HEK293 (cell line): ENCODE measurements around the gene SHOX.

Source experiments
- CTCF ChIA-PET: fragments of 350-600 bp; formaldehyde crosslinking; extraction: SDS; loops from one replicate; lab custom pipeline; 2021; ENCODE audit warnings: antibody characterized with exemption; lab: Yijun Ruan, JAX
- POLR2A ChIA-PET: fragments of 300-600 bp; formaldehyde crosslinking; extraction: SDS; loops from one replicate; lab custom pipeline; 2020; ENCODE audit warnings: antibody characterized with exemption, inconsistent platforms; lab: Yijun Ruan, JAX
- H3K27ac ChIP-seq: fragments of 200-500 bp; sonication (Bioruptor generic); 2 replicates; pipeline ENCODE4 v1.5.1; 2014; ENCODE audit warnings: low read depth, low read length, control low read depth, inconsistent platforms; ENCODE audit errors: extremely low read depth
- H3K36me3 ChIP-seq, 2 experiments: fragments of 200-500 bp in 1 of 2; sonication (Bioruptor generic) in 1 of 2; 1 replicate in 1 of 2; 2 replicates in 1 of 2; pipeline ENCODE4 v1.5.1; 2014 to 2017; ENCODE audit warnings: inconsistent platforms in 2 of 2, low read length in 2 of 2; ENCODE audit not compliant: control insufficient read depth in 2 of 2, insufficient read depth in 1 of 2
- H3K4me1 ChIP-seq: fragments of 200-500 bp; sonication (Bioruptor generic); 2 replicates; pipeline ENCODE4 v1.5.1; 2014; ENCODE audit warnings: mild to moderate bottlenecking, low read length, inconsistent platforms; ENCODE audit not compliant: control insufficient read depth, insufficient read depth
- H3K4me3 ChIP-seq: 2 replicates; pipeline ENCODE4 v1.5.1; 2011; ENCODE audit warnings: low read depth, mild to moderate bottlenecking, control low read depth, low read length, moderate library complexity
- H3K9me3 ChIP-seq: fragments of 200-500 bp; sonication (Bioruptor generic); 2 replicates; pipeline ENCODE4 v1.5.1; 2014; ENCODE audit warnings: low read depth, low read length, inconsistent platforms; ENCODE audit not compliant: control insufficient read depth, insufficient read depth
- BCL11A ChIP-seq: fragments of 450-650 bp; formaldehyde crosslinking; IDR thresholded peaks from 2 replicates; pipeline ENCODE4 v1.5.1; 2016; ENCODE audit warnings: low read depth, missing biosample characterization, missing genetic modification characterization
- OSR2 ChIP-seq: fragments of 450-650 bp; formaldehyde crosslinking; IDR thresholded peaks from 2 replicates; pipeline ENCODE4 v1.5.1; 2016; ENCODE audit warnings: missing biosample characterization, missing genetic modification characterization
- ZBTB17 ChIP-seq: fragments of 450-650 bp; formaldehyde crosslinking; IDR thresholded peaks from 2 replicates; pipeline ENCODE4 v1.5.1; 2016; ENCODE audit warnings: missing biosample characterization, missing genetic modification characterization
- ZBTB21 ChIP-seq: fragments of 450-650 bp; formaldehyde crosslinking; IDR thresholded peaks from 2 replicates; pipeline ENCODE4 v1.5.1; 2017; ENCODE audit warnings: missing biosample characterization, missing genetic modification characterization
- ZFP3 ChIP-seq: fragments of 450-650 bp; formaldehyde crosslinking; IDR thresholded peaks from 2 replicates; pipeline ENCODE4 v1.5.1; 2016; ENCODE audit warnings: low read depth, missing biosample characterization, missing genetic modification characterization
- ZNF18 ChIP-seq: fragments of 450-650 bp; formaldehyde crosslinking; IDR thresholded peaks from 2 replicates; pipeline ENCODE4 v1.5.1; 2016; ENCODE audit warnings: missing biosample characterization, missing genetic modification characterization
- ZNF354C ChIP-seq: fragments of 450-650 bp; formaldehyde crosslinking; IDR thresholded peaks from 2 replicates; pipeline ENCODE4 v1.5.1; 2016; ENCODE audit warnings: missing biosample characterization, missing genetic modification characterization, low read depth, borderline replicate concordance
- ZNF426 ChIP-seq: fragments of 450-650 bp; formaldehyde crosslinking; IDR thresholded peaks from 2 replicates; pipeline ENCODE4 v1.5.1; 2017; ENCODE audit warnings: missing biosample characterization, missing genetic modification characterization, mild to moderate bottlenecking, inconsistent platforms, moderate library complexity
- ZNF623 ChIP-seq: fragments of 450-650 bp; formaldehyde crosslinking; IDR thresholded peaks from 2 replicates; pipeline ENCODE4 v1.5.1; 2016; ENCODE audit warnings: missing biosample characterization, missing genetic modification characterization
- ZNF670 ChIP-seq: fragments of 450-650 bp; formaldehyde crosslinking; IDR thresholded peaks from 2 replicates; pipeline ENCODE4 v1.5.1; 2016; ENCODE audit warnings: missing biosample characterization, missing genetic modification characterization, low read depth
- ZNF677 ChIP-seq: fragments of 450-650 bp; IDR thresholded peaks from 2 replicates; pipeline ENCODE4 v1.5.0; 2018; ENCODE audit warnings: missing biosample characterization, mild to moderate bottlenecking, missing genetic modification characterization, moderate library complexity
- ZSCAN4 ChIP-seq: fragments of 450-650 bp; formaldehyde crosslinking; IDR thresholded peaks from 2 replicates; pipeline ENCODE4 v1.5.1; 2017; ENCODE audit warnings: missing biosample characterization, missing genetic modification characterization
- TF ChIP-seq, protein P1 (sequence below): fragments of 450-650 bp; formaldehyde crosslinking; IDR thresholded peaks from 2 replicates; pipeline ENCODE4 v1.5.1; 2016; ENCODE audit warnings: missing biosample characterization, missing genetic modification characterization, borderline replicate concordance
- TF ChIP-seq, protein P2 (sequence below): fragments of 450-650 bp; formaldehyde crosslinking; IDR thresholded peaks from 2 replicates; pipeline ENCODE4 v1.5.1; 2016; ENCODE audit warnings: missing biosample characterization, missing genetic modification characterization
- TF ChIP-seq, protein P3 (sequence below): fragments of 450-650 bp; formaldehyde crosslinking; IDR thresholded peaks from 2 replicates; pipeline ENCODE4 v1.5.1; 2017; ENCODE audit warnings: missing biosample characterization, missing genetic modification characterization
- TF ChIP-seq, protein P4 (sequence below): sonication (generic); formaldehyde crosslinking; IDR thresholded peaks from 2 replicates; pipeline ENCODE4 v1.8.1; 2022; ENCODE audit warnings: mild to moderate bottlenecking, moderate library complexity, missing genetic modification reagents

SHOX gene

GRCh38 chrX:652341-652741 is 21.8 kb downstream of the SHOX start:
- ChIA-PET POLR2A (no interaction called here), CTCF (no interaction called here)
- TF ChIP-seq ZBTB21 (no peak), ZBTB17 (tag by site-specific recombination) (no peak), BCL11A (tag by site-specific recombination) (no peak), ZNF18 (no peak), ZSCAN4 (tag by site-specific recombination) (no peak), ZNF623 (tag by site-specific recombination) (no peak), ZNF677 (no peak), ZNF670 (tag by site-specific recombination) (no peak), ZNF426 (tag by site-specific recombination) (no peak), ZNF354C (tag by site-specific recombination) (no peak), ZFP3 (tag by site-specific recombination) (no peak), OSR2 (tag by site-specific recombination) (no peak)
- TF ChIP-seq, protein P1, sequence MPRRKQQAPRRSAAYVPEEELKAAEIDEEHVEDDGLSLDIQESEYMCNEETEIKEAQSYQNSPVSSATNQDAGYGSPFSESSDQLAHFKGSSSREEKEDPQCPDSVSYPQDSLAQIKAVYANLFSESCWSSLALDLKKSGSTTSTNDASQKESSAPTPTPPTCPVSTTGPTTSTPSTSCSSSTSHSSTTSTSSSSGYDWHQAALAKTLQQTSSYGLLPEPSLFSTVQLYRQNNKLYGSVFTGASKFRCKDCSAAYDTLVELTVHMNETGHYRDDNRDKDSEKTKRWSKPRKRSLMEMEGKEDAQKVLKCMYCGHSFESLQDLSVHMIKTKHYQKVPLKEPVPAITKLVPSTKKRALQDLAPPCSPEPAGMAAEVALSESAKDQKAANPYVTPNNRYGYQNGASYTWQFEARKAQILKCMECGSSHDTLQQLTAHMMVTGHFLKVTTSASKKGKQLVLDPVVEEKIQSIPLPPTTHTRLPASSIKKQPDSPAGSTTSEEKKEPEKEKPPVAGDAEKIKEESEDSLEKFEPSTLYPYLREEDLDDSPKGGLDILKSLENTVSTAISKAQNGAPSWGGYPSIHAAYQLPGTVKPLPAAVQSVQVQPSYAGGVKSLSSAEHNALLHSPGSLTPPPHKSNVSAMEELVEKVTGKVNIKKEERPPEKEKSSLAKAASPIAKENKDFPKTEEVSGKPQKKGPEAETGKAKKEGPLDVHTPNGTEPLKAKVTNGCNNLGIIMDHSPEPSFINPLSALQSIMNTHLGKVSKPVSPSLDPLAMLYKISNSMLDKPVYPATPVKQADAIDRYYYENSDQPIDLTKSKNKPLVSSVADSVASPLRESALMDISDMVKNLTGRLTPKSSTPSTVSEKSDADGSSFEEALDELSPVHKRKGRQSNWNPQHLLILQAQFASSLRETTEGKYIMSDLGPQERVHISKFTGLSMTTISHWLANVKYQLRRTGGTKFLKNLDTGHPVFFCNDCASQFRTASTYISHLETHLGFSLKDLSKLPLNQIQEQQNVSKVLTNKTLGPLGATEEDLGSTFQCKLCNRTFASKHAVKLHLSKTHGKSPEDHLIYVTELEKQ (tag by site-specific recombination) = no peak
- TF ChIP-seq, protein P2, sequence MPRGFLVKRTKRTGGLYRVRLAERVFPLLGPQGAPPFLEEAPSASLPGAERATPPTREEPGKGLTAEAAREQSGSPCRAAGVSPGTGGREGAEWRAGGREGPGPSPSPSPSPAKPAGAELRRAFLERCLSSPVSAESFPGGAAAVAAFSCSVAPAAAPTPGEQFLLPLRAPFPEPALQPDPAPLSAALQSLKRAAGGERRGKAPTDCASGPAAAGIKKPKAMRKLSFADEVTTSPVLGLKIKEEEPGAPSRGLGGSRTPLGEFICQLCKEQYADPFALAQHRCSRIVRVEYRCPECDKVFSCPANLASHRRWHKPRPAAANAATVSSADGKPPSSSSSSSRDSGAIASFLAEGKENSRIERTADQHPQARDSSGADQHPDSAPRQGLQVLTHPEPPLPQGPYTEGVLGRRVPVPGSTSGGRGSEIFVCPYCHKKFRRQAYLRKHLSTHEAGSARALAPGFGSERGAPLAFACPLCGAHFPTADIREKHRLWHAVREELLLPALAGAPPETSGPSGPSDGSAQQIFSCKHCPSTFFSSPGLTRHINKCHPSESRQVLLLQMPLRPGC = no peak
- TF ChIP-seq, protein P3, sequence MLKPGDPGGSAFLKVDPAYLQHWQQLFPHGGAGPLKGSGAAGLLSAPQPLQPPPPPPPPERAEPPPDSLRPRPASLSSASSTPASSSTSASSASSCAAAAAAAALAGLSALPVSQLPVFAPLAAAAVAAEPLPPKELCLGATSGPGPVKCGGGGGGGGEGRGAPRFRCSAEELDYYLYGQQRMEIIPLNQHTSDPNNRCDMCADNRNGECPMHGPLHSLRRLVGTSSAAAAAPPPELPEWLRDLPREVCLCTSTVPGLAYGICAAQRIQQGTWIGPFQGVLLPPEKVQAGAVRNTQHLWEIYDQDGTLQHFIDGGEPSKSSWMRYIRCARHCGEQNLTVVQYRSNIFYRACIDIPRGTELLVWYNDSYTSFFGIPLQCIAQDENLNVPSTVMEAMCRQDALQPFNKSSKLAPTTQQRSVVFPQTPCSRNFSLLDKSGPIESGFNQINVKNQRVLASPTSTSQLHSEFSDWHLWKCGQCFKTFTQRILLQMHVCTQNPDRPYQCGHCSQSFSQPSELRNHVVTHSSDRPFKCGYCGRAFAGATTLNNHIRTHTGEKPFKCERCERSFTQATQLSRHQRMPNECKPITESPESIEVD (tag by site-specific recombination) = no peak
- TF ChIP-seq, protein P4, sequence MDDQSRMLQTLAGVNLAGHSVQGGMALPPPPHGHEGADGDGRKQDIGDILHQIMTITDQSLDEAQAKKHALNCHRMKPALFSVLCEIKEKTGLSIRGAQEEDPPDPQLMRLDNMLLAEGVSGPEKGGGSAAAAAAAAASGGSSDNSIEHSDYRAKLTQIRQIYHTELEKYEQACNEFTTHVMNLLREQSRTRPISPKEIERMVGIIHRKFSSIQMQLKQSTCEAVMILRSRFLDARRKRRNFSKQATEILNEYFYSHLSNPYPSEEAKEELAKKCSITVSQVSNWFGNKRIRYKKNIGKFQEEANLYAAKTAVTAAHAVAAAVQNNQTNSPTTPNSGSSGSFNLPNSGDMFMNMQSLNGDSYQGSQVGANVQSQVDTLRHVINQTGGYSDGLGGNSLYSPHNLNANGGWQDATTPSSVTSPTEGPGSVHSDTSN (CRISPR knock-in tag) = no peak
- Histone ChIP-seq H3K4me1 (no peaks in the 10 kb centered on the region), H3K4me3 (no peak overlapping the region), H3K27ac (no peak overlapping the region), H3K9me3 (no peaks in the 10 kb centered on the region), H3K36me3 (no peaks in the 10 kb centered on the region)
